Osteoblast (primary cell): ENCODE results near the gene STAT6. TPM values are rescaled to one million over a fixed set of nuclear protein-coding genes. Genes with fewer than 3 reads are reported as not detected.

Experiments
- DNase-seq: peaks from one replicate; pipeline ENCODE4 v3.0.0; 2011; ENCODE audit warnings: low spot score, mixed read lengths; ENCODE audit not compliant: insufficient read length; ENCODE audit errors: missing footprints
- H2AFZ ChIP-seq: 2 replicates; pipeline ENCODE4 v1.6.0; 2011; ENCODE audit warnings: mild to moderate bottlenecking, low read length
- H3K27ac ChIP-seq: 2 replicates; pipeline ENCODE4 v1.5.1; 2011; ENCODE audit warnings: mild to moderate bottlenecking, low read depth, low read length, moderate library complexity
- H3K27me3 ChIP-seq: 2 replicates; pipeline ENCODE4 v1.6.0; 2012; ENCODE audit warnings: mild to moderate bottlenecking, control low read depth, inconsistent platforms, low read length, moderate library complexity; ENCODE audit not compliant: insufficient read depth
- H3K36me3 ChIP-seq: 2 replicates; pipeline ENCODE4 v1.5.1; 2011; ENCODE audit warnings: mild to moderate bottlenecking, low read length, control low read depth, moderate library complexity; ENCODE audit not compliant: insufficient read depth
- H3K4me1 ChIP-seq: 2 replicates; pipeline ENCODE4 v1.5.1; 2011; ENCODE audit warnings: mild to moderate bottlenecking, low read length, control low read depth, moderate library complexity; ENCODE audit not compliant: insufficient read depth
- H3K4me2 ChIP-seq: 2 replicates; pipeline ENCODE4 v1.6.0; 2011; ENCODE audit warnings: mild to moderate bottlenecking, low read length; ENCODE audit not compliant: insufficient read depth
- H3K4me3 ChIP-seq: fragments of 200-600 bp; sonication (generic); 3 replicates; pipeline ENCODE4 v1.5.1; 2012; ENCODE audit warnings: mild to moderate bottlenecking, low read length, inconsistent platforms; ENCODE audit not compliant: insufficient read depth
- H3K79me2 ChIP-seq: 2 replicates; pipeline ENCODE4 v1.6.0; 2012; ENCODE audit warnings: mild to moderate bottlenecking, low read length, control low read depth, inconsistent platforms; ENCODE audit not compliant: insufficient read depth
- H3K9me3 ChIP-seq: 2 replicates; pipeline ENCODE4 v1.5.1; 2011; ENCODE audit warnings: low read depth, low read length, control low read depth
- H4K20me1 ChIP-seq: 2 replicates; pipeline ENCODE4 v1.6.0; 2012; ENCODE audit warnings: mild to moderate bottlenecking, low read length, control low read depth; ENCODE audit not compliant: insufficient read depth
- total RNA-seq: library from RNA; depleted of rRNA; stranded (reverse); fragments of >200 nt; gene quantifications from 2 replicates; pipeline ENCODE4 v1.2.3, GENCODE V29; 2012
- TF ChIP-seq, protein P1 (sequence below): IDR thresholded peaks from 2 replicates; pipeline ENCODE4 v1.5.1; 2011; ENCODE audit warnings: mild to moderate bottlenecking, low read depth, low read length, moderate library complexity; ENCODE audit errors: extremely low read depth

Gene STAT6
- total RNA-seq, 1 donor: 167 TPM

DNA sequence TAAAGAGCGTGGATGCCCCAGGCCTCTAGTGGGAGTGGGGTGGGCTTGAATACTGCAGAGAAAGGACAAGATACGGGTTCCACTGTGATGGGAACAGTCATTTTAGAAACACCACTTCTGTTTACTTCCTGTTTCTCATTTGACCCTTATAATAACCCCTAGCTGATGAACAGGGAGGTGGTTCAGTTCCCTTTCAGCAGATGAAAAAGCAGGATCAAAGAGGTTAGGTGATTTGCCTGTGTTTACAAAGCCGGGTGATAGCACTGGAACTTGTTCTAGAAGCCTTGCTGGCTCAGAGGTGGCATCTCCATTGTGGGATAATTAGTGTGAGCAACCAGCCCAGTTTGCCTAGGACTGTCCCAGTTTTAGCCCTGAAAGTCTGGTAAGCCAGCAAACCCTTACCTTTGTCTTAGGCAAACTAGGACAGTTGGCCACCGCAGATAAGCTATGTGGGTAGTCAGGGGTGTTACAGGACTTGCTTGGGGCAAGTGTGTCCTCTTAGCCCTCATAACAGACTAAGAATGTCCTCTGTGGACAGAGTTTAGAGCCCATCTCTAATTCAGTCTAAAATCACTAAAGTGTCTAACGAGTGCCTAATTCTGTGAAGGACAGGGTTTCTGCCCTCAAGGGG is 43.8 kb upstream of the STAT6 start:
- H3K36me3 ChIP-seq: peaks cover 86% of the 10 kb centered on the region
- H3K9me3 ChIP-seq: no peaks in the 10 kb centered on the region
- no peak overlapping the region for H2AFZ ChIP-seq
- no peak for DNase-seq
- H3K4me2 ChIP-seq: no peak overlapping the region
- H3K79me2 ChIP-seq: peaks cover 88% of the 10 kb centered on the region
- peaks cover 33% of the 10 kb centered on the region for H3K4me1 ChIP-seq
- TF ChIP-seq, protein P1, sequence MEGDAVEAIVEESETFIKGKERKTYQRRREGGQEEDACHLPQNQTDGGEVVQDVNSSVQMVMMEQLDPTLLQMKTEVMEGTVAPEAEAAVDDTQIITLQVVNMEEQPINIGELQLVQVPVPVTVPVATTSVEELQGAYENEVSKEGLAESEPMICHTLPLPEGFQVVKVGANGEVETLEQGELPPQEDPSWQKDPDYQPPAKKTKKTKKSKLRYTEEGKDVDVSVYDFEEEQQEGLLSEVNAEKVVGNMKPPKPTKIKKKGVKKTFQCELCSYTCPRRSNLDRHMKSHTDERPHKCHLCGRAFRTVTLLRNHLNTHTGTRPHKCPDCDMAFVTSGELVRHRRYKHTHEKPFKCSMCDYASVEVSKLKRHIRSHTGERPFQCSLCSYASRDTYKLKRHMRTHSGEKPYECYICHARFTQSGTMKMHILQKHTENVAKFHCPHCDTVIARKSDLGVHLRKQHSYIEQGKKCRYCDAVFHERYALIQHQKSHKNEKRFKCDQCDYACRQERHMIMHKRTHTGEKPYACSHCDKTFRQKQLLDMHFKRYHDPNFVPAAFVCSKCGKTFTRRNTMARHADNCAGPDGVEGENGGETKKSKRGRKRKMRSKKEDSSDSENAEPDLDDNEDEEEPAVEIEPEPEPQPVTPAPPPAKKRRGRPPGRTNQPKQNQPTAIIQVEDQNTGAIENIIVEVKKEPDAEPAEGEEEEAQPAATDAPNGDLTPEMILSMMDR: no peak
- peak overlapping the region; percentile 19 for H3K27ac ChIP-seq
- H3K4me3 ChIP-seq: no peak overlapping the region
- H4K20me1 ChIP-seq: peaks cover 58% of the 10 kb centered on the region
- no peaks in the 10 kb centered on the region for H3K27me3 ChIP-seq

DNA sequence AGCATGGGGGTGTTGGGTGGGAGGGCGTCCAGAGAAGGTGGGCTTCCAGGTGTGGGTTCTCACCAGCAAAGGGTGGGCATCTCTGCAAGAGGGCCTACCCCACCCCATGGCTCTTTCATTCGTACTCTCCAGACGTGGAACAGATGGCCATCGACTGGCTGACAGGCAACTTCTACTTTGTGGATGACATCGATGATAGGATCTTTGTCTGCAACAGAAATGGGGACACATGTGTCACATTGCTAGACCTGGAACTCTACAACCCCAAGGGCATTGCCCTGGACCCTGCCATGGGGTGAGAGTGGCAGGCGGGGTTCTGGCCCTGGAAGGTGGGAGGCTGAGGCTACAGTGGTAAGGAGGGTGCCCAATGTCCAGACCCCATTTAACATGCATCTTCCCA is 42.9 kb upstream of the STAT6 start:
- no peaks in the 10 kb centered on the region for H3K27me3 ChIP-seq
- peaks cover 85% of the 10 kb centered on the region for H3K79me2 ChIP-seq
- H3K9me3 ChIP-seq: no peaks in the 10 kb centered on the region
- TF ChIP-seq, protein P1: no peak
- H2AFZ ChIP-seq: no peak overlapping the region
- no peak overlapping the region for H3K27ac ChIP-seq
- DNase-seq: no peak
- no peak overlapping the region for H3K4me3 ChIP-seq
- H3K4me1 ChIP-seq: peaks cover 42% of the 10 kb centered on the region
- H3K36me3 ChIP-seq: peaks cover 84% of the 10 kb centered on the region
- peaks cover 57% of the 10 kb centered on the region for H4K20me1 ChIP-seq
- no peak overlapping the region for H3K4me2 ChIP-seq

DNA sequence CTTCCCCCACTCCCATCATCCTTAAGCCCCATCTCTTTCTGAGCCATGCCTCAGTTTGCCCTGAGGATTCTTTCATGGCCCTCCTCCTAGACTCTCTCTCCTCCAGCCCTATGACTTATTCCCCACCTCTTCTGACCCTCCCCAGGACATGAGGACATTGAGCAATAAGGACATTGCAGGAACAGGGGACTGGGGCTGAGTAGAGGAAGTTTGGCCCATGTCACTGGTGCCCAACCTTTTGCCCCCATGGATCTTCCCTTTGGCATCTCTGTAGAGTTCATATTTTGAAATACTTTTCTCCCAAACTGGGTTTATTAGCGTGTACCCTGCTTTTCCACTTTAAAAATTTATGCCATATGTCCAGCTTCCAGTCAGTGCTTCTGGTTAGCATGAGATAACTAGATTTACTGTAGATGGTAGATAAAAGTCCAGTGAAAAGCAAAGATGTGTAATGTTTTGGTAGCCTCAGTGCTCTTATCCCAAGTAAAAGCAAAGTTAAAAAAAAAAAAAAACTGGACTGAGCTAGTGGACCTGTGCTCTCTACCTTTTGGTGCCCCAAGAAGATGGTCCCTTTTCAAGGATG is 42.3 kb upstream of the STAT6 start:
- Histone ChIP-seq H3K27me3 (no peaks in the 10 kb centered on the region), H3K4me1 (peaks cover 48% of the 10 kb centered on the region), H2AFZ (no peak overlapping the region), H4K20me1 (peaks cover 57% of the 10 kb centered on the region), H3K9me3 (no peaks in the 10 kb centered on the region), H3K79me2 (peaks cover 81% of the 10 kb centered on the region), H3K4me3 (no peak overlapping the region), H3K27ac (peak overlapping the region; percentile 94), H3K4me2 (no peak overlapping the region), H3K36me3 (peaks cover 81% of the 10 kb centered on the region)
- DNase-seq: no peak
- TF ChIP-seq, protein P1: no peak

DNA sequence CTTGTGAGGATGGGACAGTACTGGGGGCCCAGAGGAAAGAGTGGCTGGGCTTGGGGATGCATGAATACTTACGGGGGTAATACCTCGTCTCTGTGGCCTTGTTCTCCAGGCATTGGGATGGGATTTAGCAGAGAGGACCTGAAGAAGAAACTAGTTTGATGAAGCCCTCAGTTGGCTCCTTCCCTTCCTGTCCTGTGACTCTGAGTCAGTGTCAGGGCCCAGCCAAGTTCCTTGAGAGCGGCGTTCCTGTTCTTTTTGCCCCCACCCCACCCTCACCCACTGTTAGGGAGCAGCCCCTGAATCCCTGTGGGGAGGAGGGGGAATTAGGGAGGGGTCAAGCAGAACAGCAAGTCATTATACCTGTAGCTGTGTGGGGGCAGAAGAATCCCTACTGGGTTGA is 41.5 kb upstream of the STAT6 start:
- peaks cover 81% of the 10 kb centered on the region for H3K79me2 ChIP-seq
- H2AFZ ChIP-seq: no peak overlapping the region
- peak overlapping the region; percentile 53 for H3K4me2 ChIP-seq
- TF ChIP-seq, protein P1: no peak
- peaks cover 56% of the 10 kb centered on the region for H4K20me1 ChIP-seq
- H3K4me1 ChIP-seq: peaks cover 56% of the 10 kb centered on the region
- H3K27me3 ChIP-seq: no peaks in the 10 kb centered on the region
- H3K27ac ChIP-seq: peak overlapping the region; percentile 94
- H3K36me3 ChIP-seq: peaks cover 81% of the 10 kb centered on the region
- H3K9me3 ChIP-seq: no peaks in the 10 kb centered on the region
- peak overlapping the region; percentile 34 for H3K4me3 ChIP-seq
- DNase-seq: peak; percentile 89
